HL-60 (cell line): ENCODE results near the gene PSMA5.

ENCODE experiments used
- DNase-seq, 2 experiments: peaks; one replicate each; pipeline ENCODE4 v3.0.0-alpha.2; 2010 to 2020; ENCODE audit warnings: low read depth in 1 of 2, low spot score in 1 of 2
- H3K27ac ChIP-seq: fragments of 250-450 bp; sonication (Bioruptor Pico); replicated peaks from 2 replicates; pipeline ENCODE4 v1.5.1; 2020; ENCODE audit warnings: mild to moderate bottlenecking, moderate library complexity
- H3K27me3 ChIP-seq: fragments of 250-450 bp; sonication (Bioruptor Pico); 2 replicates; pipeline ENCODE4 v1.5.1; 2021; ENCODE audit warnings: mild to moderate bottlenecking, moderate library complexity; ENCODE audit not compliant: insufficient read depth, poor library complexity, severe bottlenecking
- H3K4me3 ChIP-seq: replicated peaks from 2 replicates; pipeline ENCODE4 v1.5.1; 2011; ENCODE audit warnings: mild to moderate bottlenecking, control low read depth, low read length; ENCODE audit not compliant: insufficient read depth
- GABPA ChIP-seq: IDR thresholded peaks from 2 replicates; pipeline ENCODE4 v1.6.1; 2012; ENCODE audit warnings: low read depth
- POLR2AphosphoS5 ChIP-seq: IDR thresholded peaks from 2 replicates; pipeline ENCODE4 v1.6.1; 2012; ENCODE audit warnings: low read depth
- SPI1 ChIP-seq: IDR thresholded peaks from 2 replicates; pipeline ENCODE4 v1.6.1; 2012; ENCODE audit warnings: low read depth, mild to moderate bottlenecking, borderline replicate concordance
- TF ChIP-seq, protein P1 (sequence below): IDR thresholded peaks from 2 replicates; pipeline ENCODE4 v1.6.1; 2012; ENCODE audit warnings: low read depth; ENCODE audit not compliant: insufficient replicate concordance
- TF ChIP-seq, protein P2 (sequence below): IDR thresholded peaks from one replicate; pipeline ENCODE4 v1.5.1; 2011; ENCODE audit warnings: low read length, control low read depth, inconsistent platforms; ENCODE audit not compliant: insufficient read depth

The PSMA5 gene

DNA sequence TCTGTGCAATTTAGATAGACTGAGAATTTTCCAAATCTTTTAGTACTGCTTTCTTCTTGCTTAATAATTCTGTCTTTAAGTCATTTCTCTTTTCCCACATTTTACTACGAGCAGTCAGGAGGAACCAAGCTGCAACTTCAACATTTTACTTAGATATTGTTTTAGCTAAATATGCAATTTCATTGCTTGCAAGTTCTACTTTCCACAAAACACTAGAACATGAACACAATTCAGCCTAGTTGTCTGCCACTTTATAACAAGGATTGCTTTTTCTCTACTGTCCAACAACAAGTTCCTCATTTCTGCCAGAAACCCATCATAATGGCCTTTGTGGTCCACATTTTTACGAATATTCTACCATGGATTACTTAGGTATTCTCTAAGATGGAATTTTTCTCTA, 65.2 kb downstream of the PSMA5 start:
- TF ChIP-seq, protein P1, sequence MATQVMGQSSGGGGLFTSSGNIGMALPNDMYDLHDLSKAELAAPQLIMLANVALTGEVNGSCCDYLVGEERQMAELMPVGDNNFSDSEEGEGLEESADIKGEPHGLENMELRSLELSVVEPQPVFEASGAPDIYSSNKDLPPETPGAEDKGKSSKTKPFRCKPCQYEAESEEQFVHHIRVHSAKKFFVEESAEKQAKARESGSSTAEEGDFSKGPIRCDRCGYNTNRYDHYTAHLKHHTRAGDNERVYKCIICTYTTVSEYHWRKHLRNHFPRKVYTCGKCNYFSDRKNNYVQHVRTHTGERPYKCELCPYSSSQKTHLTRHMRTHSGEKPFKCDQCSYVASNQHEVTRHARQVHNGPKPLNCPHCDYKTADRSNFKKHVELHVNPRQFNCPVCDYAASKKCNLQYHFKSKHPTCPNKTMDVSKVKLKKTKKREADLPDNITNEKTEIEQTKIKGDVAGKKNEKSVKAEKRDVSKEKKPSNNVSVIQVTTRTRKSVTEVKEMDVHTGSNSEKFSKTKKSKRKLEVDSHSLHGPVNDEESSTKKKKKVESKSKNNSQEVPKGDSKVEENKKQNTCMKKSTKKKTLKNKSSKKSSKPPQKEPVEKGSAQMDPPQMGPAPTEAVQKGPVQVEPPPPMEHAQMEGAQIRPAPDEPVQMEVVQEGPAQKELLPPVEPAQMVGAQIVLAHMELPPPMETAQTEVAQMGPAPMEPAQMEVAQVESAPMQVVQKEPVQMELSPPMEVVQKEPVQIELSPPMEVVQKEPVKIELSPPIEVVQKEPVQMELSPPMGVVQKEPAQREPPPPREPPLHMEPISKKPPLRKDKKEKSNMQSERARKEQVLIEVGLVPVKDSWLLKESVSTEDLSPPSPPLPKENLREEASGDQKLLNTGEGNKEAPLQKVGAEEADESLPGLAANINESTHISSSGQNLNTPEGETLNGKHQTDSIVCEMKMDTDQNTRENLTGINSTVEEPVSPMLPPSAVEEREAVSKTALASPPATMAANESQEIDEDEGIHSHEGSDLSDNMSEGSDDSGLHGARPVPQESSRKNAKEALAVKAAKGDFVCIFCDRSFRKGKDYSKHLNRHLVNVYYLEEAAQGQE: no peak
- TF ChIP-seq GABPA (no peak), SPI1 (no peak), POLR2AphosphoS5 (no peak)
- TF ChIP-seq, protein P2, sequence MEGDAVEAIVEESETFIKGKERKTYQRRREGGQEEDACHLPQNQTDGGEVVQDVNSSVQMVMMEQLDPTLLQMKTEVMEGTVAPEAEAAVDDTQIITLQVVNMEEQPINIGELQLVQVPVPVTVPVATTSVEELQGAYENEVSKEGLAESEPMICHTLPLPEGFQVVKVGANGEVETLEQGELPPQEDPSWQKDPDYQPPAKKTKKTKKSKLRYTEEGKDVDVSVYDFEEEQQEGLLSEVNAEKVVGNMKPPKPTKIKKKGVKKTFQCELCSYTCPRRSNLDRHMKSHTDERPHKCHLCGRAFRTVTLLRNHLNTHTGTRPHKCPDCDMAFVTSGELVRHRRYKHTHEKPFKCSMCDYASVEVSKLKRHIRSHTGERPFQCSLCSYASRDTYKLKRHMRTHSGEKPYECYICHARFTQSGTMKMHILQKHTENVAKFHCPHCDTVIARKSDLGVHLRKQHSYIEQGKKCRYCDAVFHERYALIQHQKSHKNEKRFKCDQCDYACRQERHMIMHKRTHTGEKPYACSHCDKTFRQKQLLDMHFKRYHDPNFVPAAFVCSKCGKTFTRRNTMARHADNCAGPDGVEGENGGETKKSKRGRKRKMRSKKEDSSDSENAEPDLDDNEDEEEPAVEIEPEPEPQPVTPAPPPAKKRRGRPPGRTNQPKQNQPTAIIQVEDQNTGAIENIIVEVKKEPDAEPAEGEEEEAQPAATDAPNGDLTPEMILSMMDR: no peak

DNA sequence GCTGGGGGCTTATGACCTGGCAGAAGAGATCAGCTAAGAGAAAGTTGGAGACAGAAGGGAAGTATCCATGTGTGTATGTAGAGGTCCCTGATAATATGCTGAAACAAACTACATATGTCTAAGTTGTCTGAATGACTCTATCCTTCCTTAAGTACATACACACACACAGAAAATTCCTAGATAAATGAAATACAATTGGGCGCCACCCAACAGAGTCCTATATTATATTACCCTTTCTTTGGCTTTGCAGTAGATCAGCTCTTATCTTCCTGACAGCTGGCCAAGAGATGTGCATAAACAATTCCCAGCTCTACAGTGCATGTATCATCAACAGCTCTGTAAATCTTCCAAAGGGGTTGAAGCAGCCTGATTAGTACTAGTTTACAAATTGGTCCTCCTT, 68.6 kb downstream of the PSMA5 start:
- Histone ChIP-seq H3K27me3 (no peaks in the 10 kb centered on the region), H3K4me3 (no peak overlapping the region), H3K27ac (no peak overlapping the region)
- DNase-seq: no peak
- TF ChIP-seq, protein P1: no peak
- TF ChIP-seq POLR2AphosphoS5: no peak
- no peak for TF ChIP-seq GABPA
- no peak for TF ChIP-seq SPI1
- TF ChIP-seq, protein P2: no peak

More for the DNA sequence above, 65.2 kb downstream of the PSMA5 start:
- DNase-seq: no peak
- H3K4me3 ChIP-seq: no peak overlapping the region
- no peak overlapping the region for H3K27ac ChIP-seq
- peaks cover 5% of the 10 kb centered on the region for H3K27me3 ChIP-seq

DNA sequence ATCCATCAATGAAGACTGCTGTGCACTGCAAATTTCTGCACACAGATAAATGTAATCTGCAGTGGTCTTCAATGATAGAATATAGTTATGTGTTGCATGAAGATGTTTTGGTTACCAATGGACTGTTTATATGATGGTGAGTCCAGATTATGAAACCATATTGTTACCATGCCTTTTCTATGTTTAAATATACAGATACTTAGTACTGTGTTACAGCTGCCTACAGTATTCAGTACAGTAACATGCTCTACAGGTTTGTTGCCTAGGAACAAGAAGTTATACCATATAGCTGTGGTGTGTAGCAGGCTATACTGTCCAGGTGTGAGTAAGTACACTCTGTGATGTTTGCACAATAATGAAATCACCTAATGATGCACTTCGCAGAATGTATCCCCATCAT, 69.3 kb downstream of the PSMA5 start:
- Histone ChIP-seq H3K27me3 (no peaks in the 10 kb centered on the region), H3K27ac (no peak overlapping the region), H3K4me3 (no peak overlapping the region)
- DNase-seq: no peak
- TF ChIP-seq GABPA: no peak
- TF ChIP-seq, protein P1: no peak
- TF ChIP-seq, protein P2: no peak
- no peak for TF ChIP-seq SPI1
- no peak for TF ChIP-seq POLR2AphosphoS5
